Stimulated activated CD8-positive, alpha-beta memory T cell treated with anti-CD3 and anti-CD28 coated beads, Interleukin-12 subunit alpha, Interleukin-12 subunit beta, amount 100 ng/mL, for 24 hours (primary cell): Measurements from ENCODE around the gene SPATA17.

Source experiments
- DNase-seq: peaks from one replicate; pipeline ENCODE4 v3.0.0-alpha.2; 2020; ENCODE audit errors: extremely low read depth

SPATA17 gene

DNA sequence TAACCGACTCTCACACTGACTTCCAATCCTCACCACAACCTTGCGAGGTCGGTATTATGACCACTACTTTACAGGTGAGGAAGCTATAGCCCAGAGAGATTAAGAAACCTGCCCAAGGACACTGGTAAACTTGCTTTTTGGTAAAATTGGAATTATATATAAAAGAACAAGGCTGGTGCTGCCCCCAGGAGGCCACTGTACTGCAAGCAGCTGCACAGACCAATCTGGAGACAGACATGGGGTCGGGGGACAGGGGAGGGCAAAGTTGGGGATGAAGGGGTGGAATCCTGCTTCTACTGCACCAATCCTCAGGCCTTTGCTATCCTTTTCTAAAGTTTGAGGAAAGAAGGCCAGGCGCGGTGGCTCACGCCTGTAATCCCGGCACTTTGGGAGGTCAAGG lies 280.8 kb downstream of the SPATA17 start:
- no peak for DNase-seq

GRCh38 chr1:217917281-217917887 lies 286.2 kb downstream of the SPATA17 start:
- DNase-seq: no peak

DNA sequence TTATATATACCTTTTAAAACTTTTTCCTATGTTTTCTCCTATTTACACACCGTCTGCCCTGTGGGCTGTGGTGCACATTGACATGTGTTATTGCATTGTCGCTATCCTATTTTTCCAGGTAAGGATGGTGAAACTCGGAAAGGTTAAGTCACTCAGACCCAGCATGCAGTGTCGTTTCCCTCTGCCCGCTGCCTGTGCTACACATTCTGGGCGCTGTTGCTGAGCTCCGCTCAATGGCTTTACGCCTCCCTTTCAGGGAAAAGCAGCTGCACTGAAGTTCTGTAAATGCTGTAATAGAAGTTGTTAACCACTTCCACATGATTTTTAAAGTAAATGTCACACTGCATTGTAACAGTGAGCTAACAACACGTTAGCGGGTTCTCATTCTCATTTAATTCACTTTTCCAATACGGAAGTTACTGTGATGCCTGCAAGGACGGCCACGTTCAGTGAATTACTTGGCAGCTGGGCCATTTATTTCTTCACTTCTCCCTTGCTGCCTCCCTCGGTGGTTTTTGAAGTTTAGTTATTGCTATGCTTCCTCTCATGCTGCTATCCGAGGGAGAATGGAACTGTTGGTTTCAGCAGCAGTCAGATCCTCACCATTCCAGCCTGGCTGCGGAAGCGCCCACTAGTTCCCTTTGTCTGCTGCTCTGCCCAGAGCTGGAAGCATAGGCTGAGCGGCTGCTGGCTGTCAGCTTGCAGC lies 288.7 kb downstream of the SPATA17 start:
- DNase-seq: no peak
